Neural cell (in vitro differentiated cells): ENCODE data around the gene KIF16B. TPM values are rescaled to one million over a fixed set of nuclear protein-coding genes. Genes with fewer than 3 reads are reported as not detected.

Experiments
- H2AFZ ChIP-seq: fragments of 200-600, 300-800 bp; sonication (generic), shearing (Covaris generic); 2 replicates; pipeline ENCODE4 v1.6.0; 2014; ENCODE audit warnings: low read depth, mild to moderate bottlenecking, antibody characterized with exemption, low read length, moderate library complexity
- H3F3A ChIP-seq: fragments of 200-600 bp; shearing (Covaris generic); 2 replicates; pipeline ENCODE4 v1.6.1; 2016; ENCODE audit warnings: mild to moderate bottlenecking, moderate library complexity, mixed read lengths, antibody characterized with exemption, low read length; ENCODE audit not compliant: insufficient read depth, poor library complexity, severe bottlenecking
- H3K27ac ChIP-seq: fragments of 200-600, 300-800 bp; sonication (generic), shearing (Covaris generic); 2 replicates; pipeline ENCODE4 v1.5.1; 2014; ENCODE audit warnings: mild to moderate bottlenecking, low read length, moderate library complexity
- H3K27me3 ChIP-seq: fragments of 300-800, 200-600 bp; sonication (generic), shearing (Covaris generic); 2 replicates; pipeline ENCODE4 v1.6.0; 2014; ENCODE audit warnings: mild to moderate bottlenecking, low read depth, low read length, moderate library complexity; ENCODE audit not compliant: insufficient read depth
- H3K36me3 ChIP-seq: fragments of 300-800, 200-600 bp; sonication (generic), shearing (Covaris generic); 2 replicates; pipeline ENCODE4 v1.5.1; 2014; ENCODE audit warnings: mild to moderate bottlenecking, antibody characterized with exemption, low read length, moderate library complexity; ENCODE audit not compliant: insufficient read depth
- H3K4me2 ChIP-seq: fragments of 300-800, 200-600 bp; sonication (generic), shearing (Covaris generic); 2 replicates; pipeline ENCODE4 v1.6.0; 2014; ENCODE audit warnings: mild to moderate bottlenecking, low read length
- H3K4me3 ChIP-seq: fragments of 300-800, 200-600 bp; sonication (generic), shearing (Covaris generic); 2 replicates; pipeline ENCODE4 v1.5.1; 2014; ENCODE audit warnings: mild to moderate bottlenecking, low read length, moderate library complexity
- H3K79me2 ChIP-seq: fragments of 200-600 bp; shearing (Covaris generic); replicated peaks from 2 replicates; pipeline ENCODE4 v1.6.0; 2014; ENCODE audit warnings: mild to moderate bottlenecking, low read length, moderate library complexity; ENCODE audit not compliant: insufficient read depth
- H3K9ac ChIP-seq: fragments of 300-800, 200-600 bp; sonication (generic), shearing (Covaris generic); 2 replicates; pipeline ENCODE4 v1.6.1; 2016; ENCODE audit warnings: mild to moderate bottlenecking, low read length, mixed read lengths
- H3K9me2 ChIP-seq: fragments of 200-600 bp; shearing (Covaris generic); 2 replicates; pipeline ENCODE4 v1.6.1; 2016; ENCODE audit warnings: mild to moderate bottlenecking, low read length, mixed read lengths; ENCODE audit not compliant: insufficient read depth
- H3K9me3 ChIP-seq: fragments of 200-600, 300-800 bp; sonication (generic), shearing (Covaris generic); 2 replicates; pipeline ENCODE4 v1.6.1; 2016; ENCODE audit warnings: mild to moderate bottlenecking, mixed run types, low read length, moderate library complexity, mixed read lengths
- H4K20me1 ChIP-seq: fragments of 200-600 bp; shearing (Covaris generic); 2 replicates; pipeline ENCODE4 v1.6.1; 2016; ENCODE audit warnings: mild to moderate bottlenecking, mixed run types; ENCODE audit not compliant: insufficient read depth
- EP300 ChIP-seq: fragments of 450-650 bp; conservative IDR thresholded peaks from 2 replicates; pipeline ENCODE4 v1.6.1; 2014; ENCODE audit warnings: antibody characterized with exemption, mild to moderate bottlenecking, moderate library complexity; ENCODE audit not compliant: poor library complexity, severe bottlenecking
- EZH2 ChIP-seq: fragments of 200-600, 300-800 bp; shearing (Covaris generic), sonication (generic); IDR thresholded peaks from 2 replicates; pipeline ENCODE4 v1.6.1; 2014; ENCODE audit warnings: antibody characterized with exemption, low read length, borderline replicate concordance, mild to moderate bottlenecking; ENCODE audit not compliant: insufficient read depth, poor library complexity, severe bottlenecking
- MXI1 ChIP-seq: fragments of 450-650 bp; conservative IDR thresholded peaks from 2 replicates; pipeline ENCODE4 v1.6.1; 2014; ENCODE audit warnings: antibody characterized with exemption, mild to moderate bottlenecking; ENCODE audit not compliant: poor library complexity, severe bottlenecking
- POLR2AphosphoS5 ChIP-seq: IDR thresholded peaks from 2 replicates; pipeline ENCODE4 v1.6.1; 2012
- RAD21 ChIP-seq: fragments of 450-650 bp; conservative IDR thresholded peaks from 2 replicates; pipeline ENCODE4 v1.6.1; 2014; ENCODE audit warnings: antibody characterized with exemption, mild to moderate bottlenecking, moderate library complexity
- SMC3 ChIP-seq: fragments of 450-650 bp; conservative IDR thresholded peaks from 2 replicates; pipeline ENCODE4 v1.6.1; 2014; ENCODE audit warnings: antibody characterized with exemption, mild to moderate bottlenecking, moderate library complexity; ENCODE audit not compliant: poor library complexity
- TAF1 ChIP-seq: IDR thresholded peaks from 2 replicates; pipeline ENCODE4 v1.6.1; 2012; ENCODE audit warnings: low read depth
- polyA plus RNA-seq: library from polyadenylated mRNA; depleted of rRNA; stranded (reverse); fragments of >200 nt; gene quantifications from 2 replicates; pipeline ENCODE4 v1.2.3, GENCODE V29; 2014
- TF ChIP-seq, protein P1 (sequence below): fragments of 450-650 bp; IDR thresholded peaks from 2 replicates; pipeline ENCODE4 v1.5.1; 2014; ENCODE audit warnings: antibody characterized with exemption, mild to moderate bottlenecking, moderate library complexity; ENCODE audit not compliant: poor library complexity, severe bottlenecking
- TF ChIP-seq, protein P2 (sequence below): IDR thresholded peaks from 2 replicates; pipeline ENCODE4 v1.6.1; 2012; ENCODE audit warnings: borderline replicate concordance

The KIF16B gene
- polyA plus RNA-seq, 1 donor from 2014 or later = 3.8 TPM

DNA sequence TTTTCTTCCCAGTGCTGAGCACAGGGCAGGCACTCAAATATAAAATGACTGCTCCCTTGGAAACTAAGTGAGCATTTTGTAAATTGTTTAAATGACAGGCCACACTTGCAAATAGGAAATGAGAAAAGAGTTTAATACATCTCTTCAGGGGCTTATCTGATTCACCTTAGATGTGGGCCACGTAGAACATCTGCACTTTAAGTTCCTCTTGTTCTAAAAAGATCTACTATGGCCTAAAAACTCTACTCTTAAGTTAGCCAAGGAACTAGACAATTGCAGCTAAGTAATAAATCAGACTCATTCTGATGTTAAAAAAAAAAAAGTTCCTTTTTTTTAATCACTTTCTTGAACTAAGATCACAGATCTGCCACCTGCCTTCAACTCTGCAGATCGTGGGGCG, 126.3 kb downstream of the KIF16B start:
- Histone ChIP-seq H2AFZ (no peak overlapping the region), H3F3A (no peaks in the 10 kb centered on the region), H3K4me2 (no peak overlapping the region), H3K36me3 (no peaks in the 10 kb centered on the region), H4K20me1 (no peaks in the 10 kb centered on the region), H3K27ac (no peak overlapping the region), H3K4me3 (no peak overlapping the region), H3K9me3 (no peaks in the 10 kb centered on the region), H3K79me2 (no peaks in the 10 kb centered on the region), H3K9me2 (no peaks in the 10 kb centered on the region), H3K27me3 (no peaks in the 10 kb centered on the region), H3K9ac (no peak overlapping the region)
- TF ChIP-seq, protein P1, sequence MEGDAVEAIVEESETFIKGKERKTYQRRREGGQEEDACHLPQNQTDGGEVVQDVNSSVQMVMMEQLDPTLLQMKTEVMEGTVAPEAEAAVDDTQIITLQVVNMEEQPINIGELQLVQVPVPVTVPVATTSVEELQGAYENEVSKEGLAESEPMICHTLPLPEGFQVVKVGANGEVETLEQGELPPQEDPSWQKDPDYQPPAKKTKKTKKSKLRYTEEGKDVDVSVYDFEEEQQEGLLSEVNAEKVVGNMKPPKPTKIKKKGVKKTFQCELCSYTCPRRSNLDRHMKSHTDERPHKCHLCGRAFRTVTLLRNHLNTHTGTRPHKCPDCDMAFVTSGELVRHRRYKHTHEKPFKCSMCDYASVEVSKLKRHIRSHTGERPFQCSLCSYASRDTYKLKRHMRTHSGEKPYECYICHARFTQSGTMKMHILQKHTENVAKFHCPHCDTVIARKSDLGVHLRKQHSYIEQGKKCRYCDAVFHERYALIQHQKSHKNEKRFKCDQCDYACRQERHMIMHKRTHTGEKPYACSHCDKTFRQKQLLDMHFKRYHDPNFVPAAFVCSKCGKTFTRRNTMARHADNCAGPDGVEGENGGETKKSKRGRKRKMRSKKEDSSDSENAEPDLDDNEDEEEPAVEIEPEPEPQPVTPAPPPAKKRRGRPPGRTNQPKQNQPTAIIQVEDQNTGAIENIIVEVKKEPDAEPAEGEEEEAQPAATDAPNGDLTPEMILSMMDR = no peak
- TF ChIP-seq RAD21 (no peak), MXI1 (no peak), TAF1 (no peak), EZH2 (no peak), POLR2AphosphoS5 (no peak), SMC3 (no peak), EP300 (no peak)
- TF ChIP-seq, protein P2, sequence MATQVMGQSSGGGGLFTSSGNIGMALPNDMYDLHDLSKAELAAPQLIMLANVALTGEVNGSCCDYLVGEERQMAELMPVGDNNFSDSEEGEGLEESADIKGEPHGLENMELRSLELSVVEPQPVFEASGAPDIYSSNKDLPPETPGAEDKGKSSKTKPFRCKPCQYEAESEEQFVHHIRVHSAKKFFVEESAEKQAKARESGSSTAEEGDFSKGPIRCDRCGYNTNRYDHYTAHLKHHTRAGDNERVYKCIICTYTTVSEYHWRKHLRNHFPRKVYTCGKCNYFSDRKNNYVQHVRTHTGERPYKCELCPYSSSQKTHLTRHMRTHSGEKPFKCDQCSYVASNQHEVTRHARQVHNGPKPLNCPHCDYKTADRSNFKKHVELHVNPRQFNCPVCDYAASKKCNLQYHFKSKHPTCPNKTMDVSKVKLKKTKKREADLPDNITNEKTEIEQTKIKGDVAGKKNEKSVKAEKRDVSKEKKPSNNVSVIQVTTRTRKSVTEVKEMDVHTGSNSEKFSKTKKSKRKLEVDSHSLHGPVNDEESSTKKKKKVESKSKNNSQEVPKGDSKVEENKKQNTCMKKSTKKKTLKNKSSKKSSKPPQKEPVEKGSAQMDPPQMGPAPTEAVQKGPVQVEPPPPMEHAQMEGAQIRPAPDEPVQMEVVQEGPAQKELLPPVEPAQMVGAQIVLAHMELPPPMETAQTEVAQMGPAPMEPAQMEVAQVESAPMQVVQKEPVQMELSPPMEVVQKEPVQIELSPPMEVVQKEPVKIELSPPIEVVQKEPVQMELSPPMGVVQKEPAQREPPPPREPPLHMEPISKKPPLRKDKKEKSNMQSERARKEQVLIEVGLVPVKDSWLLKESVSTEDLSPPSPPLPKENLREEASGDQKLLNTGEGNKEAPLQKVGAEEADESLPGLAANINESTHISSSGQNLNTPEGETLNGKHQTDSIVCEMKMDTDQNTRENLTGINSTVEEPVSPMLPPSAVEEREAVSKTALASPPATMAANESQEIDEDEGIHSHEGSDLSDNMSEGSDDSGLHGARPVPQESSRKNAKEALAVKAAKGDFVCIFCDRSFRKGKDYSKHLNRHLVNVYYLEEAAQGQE = no peak

DNA sequence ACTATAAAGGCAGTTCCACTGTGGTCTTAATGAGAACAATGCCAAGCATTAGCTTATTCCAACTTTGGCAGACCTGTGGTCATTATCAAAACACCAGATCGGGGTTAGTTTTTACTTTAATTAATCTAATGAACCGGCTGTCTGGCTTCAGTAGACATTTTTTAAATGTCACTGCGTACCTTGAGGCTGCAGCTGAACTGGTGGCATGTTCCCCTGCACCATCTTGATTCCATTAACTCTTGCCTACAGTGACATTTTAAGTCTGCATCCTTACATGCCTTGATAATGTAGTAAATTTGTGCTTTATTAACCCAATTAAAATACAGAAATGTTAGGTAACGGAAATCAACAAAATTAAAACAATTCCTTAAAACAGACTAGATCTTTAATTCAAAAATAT, 127.0 kb downstream of the KIF16B start:
- H3K36me3 ChIP-seq = no peaks in the 10 kb centered on the region
- H3K79me2 ChIP-seq = no peaks in the 10 kb centered on the region
- no peaks in the 10 kb centered on the region for H4K20me1 ChIP-seq
- no peak overlapping the region for H2AFZ ChIP-seq
- H3K27me3 ChIP-seq = no peaks in the 10 kb centered on the region
- H3K4me2 ChIP-seq = no peak overlapping the region
- no peak overlapping the region for H3K9ac ChIP-seq
- no peaks in the 10 kb centered on the region for H3K9me3 ChIP-seq
- H3F3A ChIP-seq = no peaks in the 10 kb centered on the region
- no peak overlapping the region for H3K27ac ChIP-seq
- H3K9me2 ChIP-seq = no peaks in the 10 kb centered on the region
- TF ChIP-seq, protein P2 = no peak
- TF ChIP-seq MXI1 (no peak), TAF1 (no peak), SMC3 (no peak), RAD21 (no peak), POLR2AphosphoS5 (no peak), EZH2 (no peak), EP300 (no peak)
- TF ChIP-seq, protein P1 = no peak
- no peak overlapping the region for H3K4me3 ChIP-seq
